Measurements from ENCODE around the gene SLC24A3.

The SLC24A3 gene

GRCh38 chr20:19594896-19595295 is 382.5 kb downstream of the SLC24A3 start:
- DNase-seq (ENCODE audit: low spot score): no peak

- DNase-seq (ENCODE audit: low spot score): no peak
Measured at GRCh38 chr20:19598117-19598850, 385.8 kb downstream of the SLC24A3 start.

- no peak for DNase-seq (ENCODE audit: low spot score)
Measured at GRCh38 chr20:19599200-19599599, 386.8 kb downstream of the SLC24A3 start.

- DNase-seq (ENCODE audit: low spot score): no peak
Measured at GRCh38 chr20:19600042-19600441, 387.6 kb downstream of the SLC24A3 start.

DNA sequence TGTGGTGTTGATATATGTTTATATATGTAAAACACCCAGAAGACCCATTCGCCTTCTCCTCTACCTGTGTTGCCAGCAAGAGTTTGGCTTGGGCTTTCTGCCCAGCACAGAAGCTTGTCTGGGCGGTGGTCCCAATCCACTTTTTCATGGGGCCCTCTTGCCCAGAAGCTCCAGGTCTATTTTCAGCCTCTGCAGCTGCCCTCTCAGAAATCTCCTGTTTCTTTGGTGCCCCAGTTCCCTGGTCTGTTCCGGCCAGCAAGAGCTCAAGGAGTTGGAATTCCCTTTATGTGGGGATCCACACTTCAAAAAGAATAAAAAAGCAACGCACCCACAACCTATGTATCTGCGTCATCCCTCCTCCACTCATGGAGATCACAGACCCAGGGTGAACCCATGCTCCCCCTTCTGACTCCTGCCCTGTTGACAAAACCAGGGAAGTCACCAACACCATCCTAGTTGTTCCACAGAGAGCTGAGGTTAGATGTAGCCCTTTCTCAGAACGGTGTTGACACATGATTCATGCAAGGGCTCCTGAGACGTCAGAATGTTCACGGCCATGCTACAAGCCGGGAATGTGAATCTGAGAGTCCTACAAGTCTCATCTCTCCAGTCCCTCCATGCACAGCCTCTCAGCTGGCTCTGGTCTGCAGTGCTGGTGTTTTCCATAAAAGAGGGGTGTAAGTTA is 388.8 kb downstream of the SLC24A3 start:
- no peak for DNase-seq (ENCODE audit: low spot score)

DNA sequence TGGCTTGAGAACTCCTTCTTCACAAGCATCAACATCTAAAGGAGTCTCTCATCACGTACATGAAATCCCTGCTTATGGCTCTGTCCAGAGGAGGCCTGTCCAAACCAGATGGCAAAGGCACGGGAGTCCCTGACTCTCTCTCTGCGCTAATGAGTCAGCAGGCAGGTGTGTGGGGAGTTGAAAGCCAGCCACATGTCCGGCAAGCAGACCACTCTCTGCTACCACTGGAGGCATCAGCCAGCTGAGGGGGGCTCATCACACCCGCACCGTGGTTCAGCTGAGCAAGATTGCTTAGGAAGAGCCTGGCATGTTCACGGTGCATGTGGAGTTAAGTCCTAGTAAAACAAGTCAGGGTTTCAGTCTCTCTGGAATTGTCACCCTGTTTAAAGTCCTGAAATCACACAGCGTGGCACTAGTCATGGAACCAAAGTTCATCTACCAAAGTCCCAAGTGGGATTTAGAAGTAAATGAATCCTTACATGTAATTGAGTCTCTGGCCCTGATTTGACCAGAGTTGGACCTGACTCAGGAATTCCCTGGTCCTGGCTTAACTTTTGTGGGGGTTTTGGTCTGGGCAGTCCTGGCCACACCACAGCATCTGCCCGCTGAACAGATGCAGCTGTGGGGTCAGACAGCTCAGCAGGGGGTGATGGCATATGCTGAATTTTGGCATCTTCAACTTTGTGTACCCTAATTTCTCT is 390.4 kb downstream of the SLC24A3 start:
- DNase-seq (ENCODE audit: low spot score): no peak

DNA sequence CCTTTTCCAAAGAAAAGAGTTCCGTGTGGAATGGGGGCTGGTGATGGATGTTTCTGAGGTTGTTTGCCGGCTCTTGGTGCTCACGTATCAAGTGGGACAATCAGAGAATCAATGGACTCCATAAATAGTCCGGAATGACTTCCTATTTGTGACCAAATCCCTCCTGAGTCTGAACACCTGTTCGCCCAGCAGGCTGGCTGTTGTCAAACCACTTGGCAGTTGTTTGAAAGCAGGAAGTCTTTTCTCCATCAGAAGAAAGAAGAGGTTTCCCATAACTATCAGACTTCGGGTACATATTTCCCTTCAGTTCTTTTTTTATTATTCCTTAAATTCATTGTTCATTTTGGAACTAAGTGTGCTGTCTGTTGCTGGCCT is 390.9 kb downstream of the SLC24A3 start:
- no peak for DNase-seq (ENCODE audit: low spot score)

DNA sequence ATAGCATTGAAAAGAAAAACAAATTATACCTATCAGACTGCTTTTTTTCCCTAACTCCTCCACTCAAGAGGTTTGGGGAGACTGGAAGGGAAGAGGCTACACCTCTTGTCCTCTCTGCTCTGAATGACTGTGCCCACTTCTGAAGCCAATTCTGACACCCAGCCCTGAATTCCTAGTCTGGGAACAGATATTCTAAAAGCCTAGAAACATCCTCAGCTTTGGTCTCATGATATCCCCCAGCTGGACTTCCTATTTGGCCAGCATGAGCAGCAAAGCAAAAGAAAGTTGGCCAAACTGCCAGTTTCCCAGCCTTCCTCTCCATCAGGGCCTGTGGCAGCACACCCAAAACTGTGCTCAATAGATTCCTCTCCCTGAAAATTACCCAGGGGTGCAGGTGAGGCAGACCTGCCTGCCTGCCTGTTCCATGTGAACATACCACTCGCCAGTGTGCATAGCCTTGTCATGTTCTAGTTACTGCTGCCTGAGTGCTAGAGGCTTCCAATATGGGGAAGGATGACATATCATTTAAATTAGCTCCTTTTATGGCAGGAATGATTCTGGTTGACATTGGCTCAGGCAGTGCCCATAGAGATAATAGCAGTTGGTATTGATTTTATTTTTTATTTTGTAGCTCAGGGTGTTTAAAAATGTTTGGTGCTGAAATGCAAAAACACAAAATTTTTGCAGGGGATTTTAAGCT is 393.5 kb downstream of the SLC24A3 start:
- DNase-seq (ENCODE audit: low spot score): no peak

DNA sequence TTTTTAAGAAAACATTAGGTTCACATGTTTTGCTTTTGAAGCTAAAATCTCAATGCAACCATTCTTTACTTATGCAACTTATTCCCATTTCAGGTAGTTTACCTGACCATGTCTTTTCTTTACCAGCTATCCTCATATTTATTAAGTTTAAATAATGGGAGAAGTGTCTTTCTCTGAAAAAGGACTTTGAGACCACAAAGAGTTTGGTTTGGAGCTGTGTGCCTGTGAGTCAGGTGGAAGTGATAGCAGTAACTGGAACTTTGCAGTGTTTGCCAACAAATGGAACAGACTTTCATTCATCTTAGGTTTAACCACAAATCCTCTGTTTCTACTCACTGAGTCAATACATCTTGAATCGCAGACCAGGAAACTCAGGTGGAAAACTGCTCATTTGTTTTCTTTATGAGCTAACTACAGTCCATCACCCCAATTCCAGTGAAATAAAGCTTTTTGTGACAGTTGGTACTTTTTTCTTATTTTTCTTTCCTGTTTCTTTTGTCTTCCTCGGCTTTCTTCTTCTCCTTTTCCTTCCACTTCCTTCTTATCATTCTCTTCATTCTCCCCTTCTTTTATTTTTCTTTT is 397.3 kb downstream of the SLC24A3 start:
- peak; percentile 19 for DNase-seq (ENCODE audit: low spot score)

DNA sequence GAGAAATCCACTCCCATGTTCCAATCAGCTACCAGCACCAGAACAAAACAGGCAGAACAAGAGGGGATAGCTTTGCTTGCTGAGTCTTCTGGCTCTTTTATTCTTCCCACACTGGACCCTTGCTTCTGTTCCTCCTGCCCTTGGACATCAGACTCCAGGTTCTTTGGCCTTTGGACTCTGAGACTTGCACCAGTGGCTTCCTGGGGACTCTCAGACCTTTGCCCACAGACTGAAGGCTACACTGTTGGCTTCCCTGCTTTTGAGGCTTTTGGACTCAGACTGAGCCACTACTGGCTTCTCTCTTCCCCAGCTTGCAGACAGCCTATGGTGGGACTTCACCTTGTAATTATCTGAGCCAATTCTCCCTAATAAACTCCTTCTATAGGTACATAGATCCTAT is 403.2 kb downstream of the SLC24A3 start:
- DNase-seq (ENCODE audit: low spot score): no peak

- no peak for DNase-seq (ENCODE audit: low spot score)
Measured at GRCh38 chr20:19616081-19616480, 403.6 kb downstream of the SLC24A3 start.

GRCh38 chr20:19616620-19617019 is 404.2 kb downstream of the SLC24A3 start:
- DNase-seq (ENCODE audit: low spot score): no peak

GRCh38 chr20:19617256-19617655 is 404.8 kb downstream of the SLC24A3 start:
- DNase-seq (ENCODE audit: low spot score): no peak

GRCh38 chr20:19618711-19619110 is 406.3 kb downstream of the SLC24A3 start:
- no peak for DNase-seq (ENCODE audit: low spot score)

DNA sequence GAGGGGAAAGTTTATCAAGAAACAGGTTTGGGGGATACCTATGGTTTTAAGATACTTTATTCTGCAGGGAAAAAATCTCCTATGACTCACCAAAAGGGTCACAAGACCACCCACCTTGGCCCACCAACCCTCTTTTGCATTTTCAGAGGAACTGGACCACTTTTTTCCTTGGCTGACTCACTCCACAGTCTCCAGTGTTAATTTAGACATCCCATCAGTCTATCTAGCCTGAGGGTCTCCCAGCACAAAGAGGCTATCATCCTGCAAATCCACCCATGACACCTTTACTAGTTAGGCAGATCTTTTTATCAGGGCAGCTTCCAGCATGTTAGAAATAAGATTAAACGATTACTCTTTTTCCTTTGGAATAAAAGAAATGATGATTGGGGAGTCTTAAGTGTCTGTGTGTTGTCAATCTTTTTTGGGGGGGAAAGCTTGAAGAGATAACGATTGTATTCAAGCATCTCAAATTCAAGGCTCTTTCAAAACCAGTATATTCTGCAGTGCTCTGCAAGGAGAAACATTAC is 407.5 kb downstream of the SLC24A3 start:
- DNase-seq (ENCODE audit: low spot score): no peak

DNA sequence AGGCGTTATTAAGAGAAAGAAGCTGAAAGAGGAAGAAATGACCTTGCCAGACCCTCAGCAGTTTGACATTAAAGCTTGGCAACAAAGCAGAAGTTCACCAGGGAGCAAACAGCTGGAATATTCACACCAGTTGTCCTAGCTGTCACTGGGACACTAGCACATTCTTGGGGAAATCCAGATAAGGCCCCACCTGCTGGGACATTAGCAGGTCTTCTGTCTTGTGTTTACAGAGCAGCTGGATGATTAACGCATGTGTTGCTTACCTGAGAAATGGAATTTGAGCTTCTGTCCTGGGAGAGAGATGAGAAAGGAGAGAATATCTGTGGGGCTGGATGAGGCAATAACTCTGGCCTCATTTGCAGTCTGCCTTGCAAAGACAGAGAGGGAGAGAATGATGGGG is 408.0 kb downstream of the SLC24A3 start:
- DNase-seq (ENCODE audit: low spot score): no peak

GRCh38 chr20:19621072-19621471 is 408.6 kb downstream of the SLC24A3 start:
- DNase-seq (ENCODE audit: low spot score): peak; percentile 35

GRCh38 chr20:19624221-19624965 is 412.0 kb downstream of the SLC24A3 start:
- no peak for DNase-seq (ENCODE audit: low spot score)

DNA sequence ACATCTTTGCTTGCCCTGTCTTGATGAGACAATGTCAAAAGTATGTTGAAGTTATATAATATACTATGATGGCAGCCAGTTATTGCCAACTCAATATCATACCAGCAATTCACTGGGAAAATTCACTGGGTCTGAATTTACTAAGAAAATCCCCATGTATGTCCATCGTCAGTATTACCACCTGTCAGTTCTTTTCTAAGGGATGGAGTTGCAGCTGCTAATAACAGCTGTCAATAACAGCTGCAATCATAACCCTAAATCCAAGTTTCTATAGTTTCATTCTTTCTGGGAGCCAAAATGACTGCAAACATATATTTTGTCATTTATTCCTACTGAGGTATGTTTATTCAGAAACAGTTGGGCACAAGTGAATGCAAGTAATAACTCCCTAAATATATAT is 413.0 kb downstream of the SLC24A3 start:
- DNase-seq (ENCODE audit: low spot score): no peak

DNA sequence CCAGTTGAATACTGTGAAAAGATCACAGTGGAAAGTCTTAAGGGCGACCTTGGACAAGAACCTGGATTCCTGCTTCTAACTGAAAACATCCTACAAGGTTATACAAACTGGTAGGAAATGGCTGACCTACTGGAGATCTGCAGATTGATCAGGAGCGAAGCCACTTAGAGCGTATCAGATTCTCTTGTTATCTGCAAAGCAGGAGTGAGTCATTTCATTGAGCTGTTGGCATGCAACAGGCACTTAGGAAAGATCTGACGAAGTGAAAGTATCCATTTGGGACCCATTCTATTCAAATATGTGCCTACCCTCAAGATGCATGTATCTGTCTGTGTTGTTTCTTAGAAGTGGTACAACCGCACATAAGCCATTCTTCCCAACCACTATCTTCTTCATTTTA is 414.5 kb downstream of the SLC24A3 start:
- no peak for DNase-seq (ENCODE audit: low spot score)

GRCh38 chr20:19628570-19629134 is 416.2 kb downstream of the SLC24A3 start:
- DNase-seq (ENCODE audit: low spot score): peak; percentile 74

Data from COLO829 (cell line).